ENCODE results near the gene SLC24A1.

SLC24A1 gene

GRCh38 chr15:65651831-65652749, 30.4 kb downstream of the SLC24A1 start:
- no peak for TF ChIP-seq CTCF (conservative IDR thresholded peaks at IDR 0.05; ENCODE audit: low read depth, low read length)
- no peak overlapping the region for H3K4me3 ChIP-seq (ENCODE audit: low read depth, low read length)
- no peak for DNase-seq (ENCODE audit: low read depth)

DNA sequence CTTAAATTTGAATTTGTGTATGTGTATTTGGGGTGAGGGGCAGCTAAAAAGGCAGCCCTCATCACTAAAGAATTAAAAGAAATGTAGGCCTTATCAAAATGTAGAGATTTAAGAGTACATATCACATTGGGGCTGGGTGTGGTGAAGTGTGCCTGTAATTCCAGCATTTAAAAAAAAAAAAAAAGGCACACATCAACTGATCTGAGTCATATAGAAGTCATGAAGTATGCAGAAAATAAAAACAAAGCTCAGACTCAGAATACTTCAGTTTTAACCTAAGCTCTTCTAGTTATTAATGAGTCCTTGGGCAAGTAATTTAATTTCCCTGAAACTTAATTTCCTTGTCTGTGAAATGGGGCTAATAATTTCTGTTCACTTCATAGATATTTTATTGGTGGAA, 31.6 kb downstream of the SLC24A1 start:
- H3K4me3 ChIP-seq (ENCODE audit: low read depth, low read length), result no peak overlapping the region
- TF ChIP-seq CTCF (conservative IDR thresholded peaks at IDR 0.05; ENCODE audit: low read depth, low read length), result no peak
- peak; percentile 52 for DNase-seq (ENCODE audit: low read depth)

GRCh38 chr15:65653801-65654521, 32.2 kb downstream of the SLC24A1 start:
- TF ChIP-seq CTCF (conservative IDR thresholded peaks at IDR 0.05; ENCODE audit: low read depth, low read length), result no peak
- no peak overlapping the region for H3K4me3 ChIP-seq (ENCODE audit: low read depth, low read length)
- DNase-seq (ENCODE audit: low read depth), result peak; percentile 58

DNA sequence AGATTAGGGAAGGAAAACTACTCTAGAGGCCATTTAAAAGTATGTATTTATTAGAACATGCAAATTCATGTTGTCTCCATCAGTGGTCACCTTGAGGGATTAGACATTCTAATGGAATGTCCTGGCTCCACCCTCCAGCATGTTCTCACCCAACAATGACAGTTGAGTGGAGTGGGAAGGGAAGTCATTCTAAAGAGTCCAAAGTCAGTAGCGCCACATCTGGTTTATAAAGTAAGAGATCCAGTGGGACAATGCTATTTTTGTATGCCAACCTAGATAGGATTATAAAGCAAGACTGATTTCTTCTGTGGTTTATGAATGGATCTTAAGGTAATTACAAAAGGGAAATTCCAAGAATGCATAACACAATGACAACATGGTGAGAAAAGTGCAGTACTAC, 33.3 kb downstream of the SLC24A1 start:
- TF ChIP-seq CTCF (conservative IDR thresholded peaks at IDR 0.05; ENCODE audit: low read depth, low read length), result no peak
- H3K4me3 ChIP-seq (ENCODE audit: low read depth, low read length), result no peak overlapping the region
- peak; percentile 47 for DNase-seq (ENCODE audit: low read depth)

DNA sequence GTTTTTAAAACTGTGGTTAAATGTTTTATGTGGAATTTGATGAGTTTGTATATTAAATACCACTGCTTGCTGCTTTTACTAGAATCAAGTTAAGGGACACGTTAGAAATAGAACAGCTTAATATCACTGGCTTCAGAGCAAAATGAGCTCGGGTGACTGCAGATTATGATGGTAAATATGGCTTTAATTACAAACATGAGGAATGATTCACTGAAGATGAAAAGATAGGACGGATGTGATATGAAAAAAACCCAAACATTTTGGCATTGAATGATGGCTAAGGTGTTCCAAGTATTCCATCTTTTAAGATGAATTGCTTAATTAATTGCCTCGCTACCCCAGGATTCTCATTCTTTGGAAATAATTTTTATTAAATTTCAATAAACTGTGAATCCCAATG, 33.7 kb downstream of the SLC24A1 start:
- H3K4me3 ChIP-seq (ENCODE audit: low read depth, low read length), result no peak overlapping the region
- TF ChIP-seq CTCF (conservative IDR thresholded peaks at IDR 0.05; ENCODE audit: low read depth, low read length), result no peak
- no peak for DNase-seq (ENCODE audit: low read depth)

- no peak overlapping the region for H3K4me3 ChIP-seq (ENCODE audit: low read depth, low read length)
- no peak for DNase-seq (ENCODE audit: low read depth)
- TF ChIP-seq CTCF (conservative IDR thresholded peaks at IDR 0.05; ENCODE audit: low read depth, low read length), result no peak
Observed at GRCh38 chr15:65659502-65660052, 37.8 kb downstream of the SLC24A1 start.
